ENCODE results near the gene FBXW11. TPM values are rescaled to one million over a fixed set of nuclear protein-coding genes. Genes with fewer than 3 reads are reported as not detected.

FBXW11 gene
- total RNA-seq, 1 experiment from 2014 or later, result 53.7 TPM

DNA sequence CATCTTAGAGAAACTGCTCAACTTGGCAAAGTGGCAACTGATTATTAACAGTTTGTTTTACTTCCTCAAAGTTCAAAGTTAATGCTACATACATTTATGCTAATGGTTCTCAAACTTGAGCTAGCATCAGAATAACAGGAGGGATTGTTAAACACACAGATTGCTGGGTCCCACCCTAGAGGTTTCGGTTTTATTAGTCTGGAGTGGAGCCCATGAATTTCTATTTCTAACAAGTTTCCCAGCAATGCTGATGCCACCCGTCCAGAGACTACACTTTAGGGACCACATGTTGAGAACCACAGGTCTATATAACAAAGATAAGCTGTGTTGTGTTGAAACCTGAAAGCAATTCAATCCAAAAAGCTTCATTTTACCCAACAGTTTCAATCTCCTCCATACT, 95.3 kb downstream of the FBXW11 start:
- H3K36me3 ChIP-seq (replicated peaks; ENCODE audit: control insufficient read depth, insufficient read depth, low read length), result peaks cover 3% of the 10 kb centered on the region

GRCh38 chr5:171908638-171909037, 97.8 kb downstream of the FBXW11 start:
- Histone ChIP-seq H3K36me3 (replicated peaks; ENCODE audit: control insufficient read depth, insufficient read depth, low read length) (peaks cover 3% of the 10 kb centered on the region), H3K27me3 (ENCODE audit: control insufficient read depth, insufficient read depth, low read length) (no peaks in the 10 kb centered on the region), H3K4me3 (ENCODE audit: insufficient read depth, low read depth, low read length) (no peak overlapping the region)
- no peak for DNase-seq

More for the DNA sequence above, 95.3 kb downstream of the FBXW11 start:
- Histone ChIP-seq H3K4me3 (ENCODE audit: insufficient read depth, low read depth, low read length) (no peak overlapping the region), H3K27me3 (ENCODE audit: control insufficient read depth, insufficient read depth, low read length) (no peaks in the 10 kb centered on the region)
- DNase-seq, result no peak

DNA sequence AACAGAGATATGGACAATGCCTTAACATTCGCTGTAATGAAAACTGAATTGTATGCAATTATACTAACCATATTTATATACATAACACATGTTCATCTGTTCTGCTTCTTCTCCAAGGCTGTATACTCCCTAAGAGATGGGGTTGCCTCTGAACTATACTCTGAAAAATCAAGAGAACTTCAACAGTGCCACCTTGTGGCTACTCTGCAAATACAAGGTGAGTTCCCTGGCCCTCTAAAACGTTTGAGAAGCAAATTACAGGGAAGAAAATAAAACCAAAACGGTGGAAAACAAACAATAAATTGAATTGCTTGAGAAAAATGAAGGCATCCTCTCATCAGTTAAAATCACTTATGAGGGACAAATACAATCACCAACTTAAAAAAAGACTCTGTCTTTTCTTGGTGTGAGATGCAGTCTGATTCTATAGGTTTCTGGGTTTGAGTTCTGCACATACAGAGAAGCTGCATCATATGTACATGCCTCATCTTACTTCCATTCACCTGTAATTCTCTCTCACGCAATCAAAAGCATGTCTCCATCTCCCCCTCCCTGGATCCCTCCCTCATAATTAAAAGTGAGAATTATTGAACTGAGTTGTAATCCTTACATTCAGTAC, 98.6 kb downstream of the FBXW11 start:
- no peak overlapping the region for H3K4me3 ChIP-seq (ENCODE audit: insufficient read depth, low read depth, low read length)
- no peaks in the 10 kb centered on the region for H3K27me3 ChIP-seq (ENCODE audit: control insufficient read depth, insufficient read depth, low read length)
- DNase-seq, result peak; percentile 13
- H3K36me3 ChIP-seq (replicated peaks; ENCODE audit: control insufficient read depth, insufficient read depth, low read length), result peaks cover 3% of the 10 kb centered on the region

- DNase-seq, result no peak
- H3K4me3 ChIP-seq (ENCODE audit: insufficient read depth, low read depth, low read length), result no peak overlapping the region
- H3K27me3 ChIP-seq (ENCODE audit: control insufficient read depth, insufficient read depth, low read length), result no peaks in the 10 kb centered on the region
- H3K36me3 ChIP-seq (replicated peaks; ENCODE audit: control insufficient read depth, insufficient read depth, low read length), result peaks cover 3% of the 10 kb centered on the region
These were observed 99.5 kb downstream of the FBXW11 start for GRCh38 chr5:171906703-171907590.

- no peaks in the 10 kb centered on the region for H3K27me3 ChIP-seq (ENCODE audit: control insufficient read depth, insufficient read depth, low read length)
- no peak overlapping the region for H3K4me3 ChIP-seq (ENCODE audit: insufficient read depth, low read depth, low read length)
- no peak for DNase-seq
- H3K36me3 ChIP-seq (replicated peaks; ENCODE audit: control insufficient read depth, insufficient read depth, low read length), result peaks cover 3% of the 10 kb centered on the region
These were observed 100.3 kb downstream of the FBXW11 start for GRCh38 chr5:171906066-171906570.

DNA sequence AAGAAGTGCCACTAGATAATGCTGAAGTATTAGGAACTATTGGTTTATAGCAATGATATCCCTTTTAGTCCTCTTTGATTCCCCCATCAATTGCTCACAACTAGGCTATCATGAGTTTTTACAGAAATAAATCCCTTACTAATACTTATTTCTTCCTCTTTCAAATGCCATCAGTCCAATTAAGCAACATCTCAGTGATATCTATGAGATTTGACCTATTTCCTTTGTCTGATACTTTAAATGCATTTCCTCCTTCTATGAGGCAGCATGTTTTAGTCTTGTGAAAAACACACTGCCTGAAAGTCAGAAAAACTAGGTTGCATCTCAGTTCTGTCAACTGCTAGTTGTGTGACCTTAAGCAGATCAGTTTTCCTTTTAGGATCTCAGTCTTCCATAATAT, 101.6 kb downstream of the FBXW11 start:
- H3K4me3 ChIP-seq (ENCODE audit: insufficient read depth, low read depth, low read length), result no peak overlapping the region
- H3K27me3 ChIP-seq (ENCODE audit: control insufficient read depth, insufficient read depth, low read length), result no peaks in the 10 kb centered on the region
- H3K36me3 ChIP-seq (replicated peaks; ENCODE audit: control insufficient read depth, insufficient read depth, low read length), result no peaks in the 10 kb centered on the region; the same call in 1 of the 2 replicates
- no peak for DNase-seq

DNA sequence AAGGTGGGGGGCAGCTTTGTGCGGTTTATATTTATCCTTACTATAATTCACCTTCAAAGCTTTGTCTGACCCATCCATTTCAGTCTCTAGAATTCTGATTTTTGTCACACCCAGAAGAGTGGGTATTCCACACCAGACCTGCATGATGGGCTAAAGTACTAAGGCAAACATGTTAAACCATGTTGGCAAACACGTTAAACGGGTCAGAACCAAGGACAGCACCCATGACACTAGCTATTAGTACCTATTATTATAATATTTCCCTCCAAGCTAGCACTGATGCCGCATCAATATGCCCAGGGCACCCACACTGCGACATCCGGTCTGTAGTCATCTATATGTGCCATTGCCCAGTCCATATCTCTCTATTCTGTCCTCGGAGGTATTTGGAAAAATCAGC, 104.7 kb downstream of the FBXW11 start:
- Histone ChIP-seq H3K36me3 (replicated peaks; ENCODE audit: control insufficient read depth, insufficient read depth, low read length) (0 out of 2 replicates have a peak, but pooled peaks cover 2% of the 10 kb centered on the region), H3K27me3 (ENCODE audit: control insufficient read depth, insufficient read depth, low read length) (no peaks in the 10 kb centered on the region), H3K4me3 (ENCODE audit: insufficient read depth, low read depth, low read length) (no peak overlapping the region)
- DNase-seq, result no peak

GRCh38 chr5:171899792-171900191, 106.6 kb downstream of the FBXW11 start:
- Histone ChIP-seq H3K4me3 (ENCODE audit: insufficient read depth, low read depth, low read length) (no peak overlapping the region), H3K27me3 (ENCODE audit: control insufficient read depth, insufficient read depth, low read length) (no peaks in the 10 kb centered on the region), H3K36me3 (replicated peaks; ENCODE audit: control insufficient read depth, insufficient read depth, low read length) (0 out of 2 replicates have a peak, but pooled peaks cover 2% of the 10 kb centered on the region)
- no peak for DNase-seq

DNA sequence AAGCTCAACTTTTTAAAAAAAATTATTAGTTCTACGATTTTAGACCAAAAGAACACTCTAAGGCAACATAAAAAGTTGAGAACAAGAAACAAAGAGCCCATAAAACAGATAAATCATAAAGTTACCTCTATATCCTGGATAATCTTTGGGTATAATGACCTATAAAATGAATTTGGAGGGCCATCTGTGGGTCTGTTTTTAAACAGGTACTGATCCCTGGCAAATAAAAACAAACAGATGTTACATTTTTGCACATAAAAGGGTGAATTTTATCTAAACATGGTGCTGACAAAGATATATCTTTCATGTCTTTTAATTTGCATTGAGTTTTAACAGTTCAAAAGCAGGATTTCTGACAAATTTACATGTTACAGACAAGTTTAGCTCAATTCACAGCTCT, 107.6 kb downstream of the FBXW11 start:
- H3K4me3 ChIP-seq (ENCODE audit: insufficient read depth, low read depth, low read length), result no peak overlapping the region
- H3K27me3 ChIP-seq (ENCODE audit: control insufficient read depth, insufficient read depth, low read length), result no peaks in the 10 kb centered on the region
- no peak for DNase-seq
- 0 out of 2 replicates have a peak, but pooled peaks cover 2% of the 10 kb centered on the region for H3K36me3 ChIP-seq (replicated peaks; ENCODE audit: control insufficient read depth, insufficient read depth, low read length)

- DNase-seq, result no peak
- Histone ChIP-seq H3K27me3 (ENCODE audit: control insufficient read depth, insufficient read depth, low read length) (no peaks in the 10 kb centered on the region), H3K4me3 (ENCODE audit: insufficient read depth, low read depth, low read length) (no peak overlapping the region), H3K36me3 (replicated peaks; ENCODE audit: control insufficient read depth, insufficient read depth, low read length) (0 out of 2 replicates have a peak, but pooled peaks cover 2% of the 10 kb centered on the region)
These were observed 108.1 kb downstream of the FBXW11 start for GRCh38 chr5:171898386-171898785.

GRCh38 chr5:171897231-171897630, 109.2 kb downstream of the FBXW11 start:
- Histone ChIP-seq H3K27me3 (ENCODE audit: control insufficient read depth, insufficient read depth, low read length) (no peaks in the 10 kb centered on the region), H3K4me3 (ENCODE audit: insufficient read depth, low read depth, low read length) (no peak overlapping the region), H3K36me3 (replicated peaks; ENCODE audit: control insufficient read depth, insufficient read depth, low read length) (0 out of 2 replicates have a peak, but pooled peaks cover 2% of the 10 kb centered on the region)
- no peak for DNase-seq

GRCh38 chr5:171895081-171895480, 111.4 kb downstream of the FBXW11 start:
- Histone ChIP-seq H3K4me3 (ENCODE audit: insufficient read depth, low read depth, low read length) (no peak overlapping the region), H3K36me3 (replicated peaks; ENCODE audit: control insufficient read depth, insufficient read depth, low read length) (peaks cover 2% of the 10 kb centered on the region; the same call in 1 of the 2 replicates)
- DNase-seq, result no peak

DNA sequence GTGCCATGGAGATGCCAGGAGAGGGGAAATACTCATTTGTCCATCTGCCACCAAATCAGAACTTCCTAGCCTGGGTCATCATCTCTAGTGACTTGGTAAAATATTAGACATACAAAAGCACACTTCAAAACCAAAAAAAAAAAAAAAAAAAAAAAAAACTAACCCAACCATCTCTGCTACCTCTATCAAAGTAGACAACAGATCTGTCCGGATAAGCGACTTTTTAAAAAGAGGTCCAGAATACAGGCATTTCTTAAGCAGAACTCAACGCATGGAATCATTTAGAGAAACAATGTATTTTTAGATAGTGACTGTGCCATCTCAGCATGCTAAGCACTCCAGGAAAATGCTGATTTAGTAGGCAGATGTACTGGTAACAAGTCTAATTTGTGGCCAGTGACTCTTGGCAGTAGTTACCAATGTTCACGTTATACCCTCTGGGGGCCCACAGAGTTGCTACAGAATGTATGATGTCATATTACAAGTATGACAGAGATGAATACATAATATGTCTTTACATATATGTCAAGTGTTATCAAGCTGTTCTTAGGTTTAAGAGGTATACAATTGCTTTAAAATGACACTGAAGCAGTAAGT, 113.0 kb downstream of the FBXW11 start:
- Histone ChIP-seq H3K36me3 (replicated peaks; ENCODE audit: control insufficient read depth, insufficient read depth, low read length) (no peaks in the 10 kb centered on the region; the same call in 1 of the 2 replicates), H3K4me3 (ENCODE audit: insufficient read depth, low read depth, low read length) (no peak overlapping the region), H3K27me3 (ENCODE audit: control insufficient read depth, insufficient read depth, low read length) (no peaks in the 10 kb centered on the region)
- DNase-seq, result no peak

More at GRCh38 chr5:171895081-171895480, 111.4 kb downstream of the FBXW11 start:
- no peaks in the 10 kb centered on the region for H3K27me3 ChIP-seq (ENCODE audit: control insufficient read depth, insufficient read depth, low read length)

DNA sequence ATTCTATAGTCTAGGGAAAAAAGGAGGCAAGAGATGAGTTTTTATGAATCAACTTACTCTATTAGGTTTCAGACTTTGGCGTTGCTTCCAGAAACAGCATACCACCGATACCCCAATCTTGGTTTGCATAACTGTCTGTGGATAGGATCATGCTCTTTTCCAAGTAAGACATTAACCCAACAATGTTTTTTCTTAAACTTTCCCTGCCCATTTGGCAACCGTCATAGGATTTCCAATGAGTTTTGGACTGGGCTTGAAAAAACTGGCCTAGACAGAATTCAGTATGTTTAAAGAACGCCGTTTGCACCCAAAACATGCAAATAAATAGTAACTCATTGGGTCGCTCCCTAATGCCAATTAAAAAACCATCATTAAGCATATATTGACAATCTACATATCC, 114.8 kb downstream of the FBXW11 start:
- Histone ChIP-seq H3K27me3 (ENCODE audit: control insufficient read depth, insufficient read depth, low read length) (no peaks in the 10 kb centered on the region), H3K36me3 (replicated peaks; ENCODE audit: control insufficient read depth, insufficient read depth, low read length) (peaks cover 3% of the 10 kb centered on the region), H3K4me3 (ENCODE audit: insufficient read depth, low read depth, low read length) (no peak overlapping the region)
- DNase-seq, result no peak

All from H7 (cell line).